Measurements from ENCODE around the gene GGTA1.

DNA sequence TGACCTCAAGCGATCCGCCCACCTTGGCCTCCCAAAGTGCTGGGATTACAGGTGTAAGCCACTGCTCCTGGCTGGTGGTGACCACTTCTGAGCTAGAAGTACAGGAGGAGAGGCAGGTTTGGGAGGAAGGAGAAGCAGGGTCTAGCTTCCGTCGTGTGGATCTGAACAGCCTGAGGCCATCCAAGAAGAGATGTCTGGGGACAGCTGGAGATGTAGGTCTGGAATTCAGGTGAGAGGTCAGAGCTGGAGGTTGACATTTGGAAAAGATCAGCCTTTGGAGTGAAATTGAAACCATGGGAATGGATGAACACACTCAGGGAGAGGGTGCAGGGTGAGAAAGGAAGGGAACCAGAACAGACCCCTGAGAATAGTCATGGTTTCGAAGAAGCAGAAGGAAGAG, 33.2 kb upstream of the GGTA1 start:
- TF ChIP-seq, protein P1, sequence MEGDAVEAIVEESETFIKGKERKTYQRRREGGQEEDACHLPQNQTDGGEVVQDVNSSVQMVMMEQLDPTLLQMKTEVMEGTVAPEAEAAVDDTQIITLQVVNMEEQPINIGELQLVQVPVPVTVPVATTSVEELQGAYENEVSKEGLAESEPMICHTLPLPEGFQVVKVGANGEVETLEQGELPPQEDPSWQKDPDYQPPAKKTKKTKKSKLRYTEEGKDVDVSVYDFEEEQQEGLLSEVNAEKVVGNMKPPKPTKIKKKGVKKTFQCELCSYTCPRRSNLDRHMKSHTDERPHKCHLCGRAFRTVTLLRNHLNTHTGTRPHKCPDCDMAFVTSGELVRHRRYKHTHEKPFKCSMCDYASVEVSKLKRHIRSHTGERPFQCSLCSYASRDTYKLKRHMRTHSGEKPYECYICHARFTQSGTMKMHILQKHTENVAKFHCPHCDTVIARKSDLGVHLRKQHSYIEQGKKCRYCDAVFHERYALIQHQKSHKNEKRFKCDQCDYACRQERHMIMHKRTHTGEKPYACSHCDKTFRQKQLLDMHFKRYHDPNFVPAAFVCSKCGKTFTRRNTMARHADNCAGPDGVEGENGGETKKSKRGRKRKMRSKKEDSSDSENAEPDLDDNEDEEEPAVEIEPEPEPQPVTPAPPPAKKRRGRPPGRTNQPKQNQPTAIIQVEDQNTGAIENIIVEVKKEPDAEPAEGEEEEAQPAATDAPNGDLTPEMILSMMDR (IDR thresholded peaks at IDR 0.05): no peak
- TF ChIP-seq FOSL2 (IDR thresholded peaks at IDR 0.05; ENCODE audit: borderline replicate concordance, low read depth) (no peak), EP300 (IDR thresholded peaks at IDR 0.05; ENCODE audit: borderline replicate concordance in 1 of 2, low read depth in 1 of 2, low read length in 1 of 2) (no peak), GABPA (IDR thresholded peaks at IDR 0.05; ENCODE audit: low read depth) (no peak)

Measured in SK-N-SH (cell line).